ENCODE results near the gene TEX29.

Gene TEX29

DNA sequence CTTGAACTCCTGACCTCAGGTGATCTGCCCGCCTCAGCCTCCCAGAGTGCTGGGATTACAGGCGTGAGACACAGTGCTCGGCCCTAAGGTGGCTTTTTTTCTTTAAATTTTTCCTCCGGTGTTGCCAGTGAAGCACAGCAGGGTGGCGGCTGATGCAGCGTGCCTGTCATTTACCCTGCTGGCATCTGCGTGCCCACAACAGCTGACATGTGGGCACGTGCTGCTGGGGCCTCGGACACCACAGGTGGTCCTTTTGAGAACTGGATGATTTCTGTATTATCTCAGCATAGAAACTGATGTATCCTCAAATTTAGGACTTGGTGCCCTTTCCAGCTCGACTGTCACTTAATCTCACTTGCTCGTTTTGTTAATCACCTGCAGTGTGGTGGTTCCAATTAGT, 31.2 kb upstream of the TEX29 start:
- TF ChIP-seq, protein P1, sequence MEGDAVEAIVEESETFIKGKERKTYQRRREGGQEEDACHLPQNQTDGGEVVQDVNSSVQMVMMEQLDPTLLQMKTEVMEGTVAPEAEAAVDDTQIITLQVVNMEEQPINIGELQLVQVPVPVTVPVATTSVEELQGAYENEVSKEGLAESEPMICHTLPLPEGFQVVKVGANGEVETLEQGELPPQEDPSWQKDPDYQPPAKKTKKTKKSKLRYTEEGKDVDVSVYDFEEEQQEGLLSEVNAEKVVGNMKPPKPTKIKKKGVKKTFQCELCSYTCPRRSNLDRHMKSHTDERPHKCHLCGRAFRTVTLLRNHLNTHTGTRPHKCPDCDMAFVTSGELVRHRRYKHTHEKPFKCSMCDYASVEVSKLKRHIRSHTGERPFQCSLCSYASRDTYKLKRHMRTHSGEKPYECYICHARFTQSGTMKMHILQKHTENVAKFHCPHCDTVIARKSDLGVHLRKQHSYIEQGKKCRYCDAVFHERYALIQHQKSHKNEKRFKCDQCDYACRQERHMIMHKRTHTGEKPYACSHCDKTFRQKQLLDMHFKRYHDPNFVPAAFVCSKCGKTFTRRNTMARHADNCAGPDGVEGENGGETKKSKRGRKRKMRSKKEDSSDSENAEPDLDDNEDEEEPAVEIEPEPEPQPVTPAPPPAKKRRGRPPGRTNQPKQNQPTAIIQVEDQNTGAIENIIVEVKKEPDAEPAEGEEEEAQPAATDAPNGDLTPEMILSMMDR (IDR thresholded peaks at IDR 0.05; ENCODE audit: borderline replicate concordance, control extremely low read depth, extremely low read depth, insufficient read depth, missing control alignments) = no peak
- DNase-seq (ENCODE audit: low spot score) = no peak
- in situ Hi-C loops (cut with MboI; ENCODE audit: low sequenced_read_pairs, unreplicated experiment) = no loop called here

DNA sequence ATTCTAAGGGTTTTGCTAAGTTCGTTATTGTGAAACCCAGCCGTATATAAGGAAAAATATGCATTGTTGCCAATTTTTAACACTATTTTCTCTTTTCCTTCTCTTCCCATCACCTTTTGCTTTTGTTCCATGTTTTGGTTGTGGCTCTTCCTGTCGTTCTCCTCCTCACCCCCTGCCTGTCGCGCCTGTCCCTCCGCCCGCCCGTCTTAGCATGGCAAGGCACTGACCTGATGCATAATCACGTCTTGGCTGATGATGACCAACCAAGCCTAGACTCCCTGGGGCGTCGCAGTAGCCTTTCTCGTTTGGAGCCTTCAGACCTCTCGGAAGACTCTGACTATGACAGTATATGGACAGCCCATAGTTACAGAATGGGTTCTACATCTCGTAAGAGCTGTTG, 28.5 kb upstream of the TEX29 start:
- TF ChIP-seq, protein P1 (IDR thresholded peaks at IDR 0.05; ENCODE audit: borderline replicate concordance, control extremely low read depth, extremely low read depth, insufficient read depth, missing control alignments) = no peak
- in situ Hi-C loops (cut with MboI; ENCODE audit: low sequenced_read_pairs, unreplicated experiment) = no loop called here
- no peak for DNase-seq (ENCODE audit: low spot score)

DNA sequence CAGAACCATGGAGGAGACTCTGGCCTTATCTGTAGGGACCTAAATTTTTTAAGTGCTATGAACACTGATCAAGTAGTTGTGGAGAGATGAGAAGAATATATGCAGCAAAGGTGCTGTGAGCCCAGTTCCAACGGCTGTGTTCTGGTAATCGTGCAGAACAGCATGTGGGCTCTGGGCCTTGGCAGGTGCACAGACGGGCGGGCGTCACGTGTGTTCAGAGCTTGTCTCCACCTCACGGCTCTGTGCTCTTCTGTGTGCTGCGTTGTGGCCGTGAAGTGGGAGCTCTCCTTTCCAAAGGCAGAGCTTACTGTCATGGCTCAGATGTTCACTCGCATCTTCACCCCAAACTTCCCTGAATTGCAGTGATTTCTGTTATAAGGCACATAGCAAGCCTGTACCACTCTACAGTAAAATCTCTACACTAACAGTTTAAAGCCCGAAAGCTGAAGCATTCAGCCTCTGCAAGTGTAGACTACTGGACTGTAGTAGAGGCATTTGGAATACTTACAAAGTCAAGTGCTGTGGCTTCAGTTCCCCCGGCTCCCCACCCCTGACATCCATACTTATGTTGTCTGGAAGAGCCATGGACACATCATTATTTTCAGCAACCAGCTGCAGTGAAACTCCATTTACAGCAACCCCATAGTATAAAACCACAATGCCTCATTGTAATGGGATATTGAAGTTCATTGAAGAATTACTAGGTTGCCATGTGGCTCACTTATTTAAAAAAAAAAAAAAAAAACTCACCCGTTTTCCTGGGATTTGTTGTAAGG, 27.5 kb upstream of the TEX29 start:
- no peak for DNase-seq (ENCODE audit: low spot score)
- TF ChIP-seq, protein P1 (IDR thresholded peaks at IDR 0.05; ENCODE audit: borderline replicate concordance, control extremely low read depth, extremely low read depth, insufficient read depth, missing control alignments) = no peak
- in situ Hi-C loops (cut with MboI; ENCODE audit: low sequenced_read_pairs, unreplicated experiment) = no loop called here

DNA sequence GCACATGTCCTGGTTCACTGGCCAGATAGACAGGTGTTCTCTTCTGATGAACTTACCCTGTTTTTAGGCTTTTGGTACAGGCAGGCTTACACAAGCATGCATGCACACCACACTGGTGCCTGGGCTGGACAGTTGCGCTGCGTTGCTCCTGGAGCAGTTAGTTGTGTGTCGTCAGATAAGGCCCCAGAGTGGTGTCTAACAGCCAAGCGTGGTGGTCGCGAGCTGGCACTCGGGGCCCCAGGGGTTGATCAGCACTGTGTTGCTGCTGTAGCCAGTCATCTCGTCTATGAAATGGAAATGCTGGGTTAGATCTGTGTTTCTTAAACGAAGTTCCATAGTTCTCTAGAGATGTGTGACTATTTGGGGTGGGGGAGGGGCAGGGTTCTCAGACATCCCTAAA, 24.6 kb upstream of the TEX29 start:
- in situ Hi-C loops (cut with MboI; ENCODE audit: low sequenced_read_pairs, unreplicated experiment) = no loop called here
- DNase-seq (ENCODE audit: low spot score) = no peak
- TF ChIP-seq, protein P1 (IDR thresholded peaks at IDR 0.05; ENCODE audit: borderline replicate concordance, control extremely low read depth, extremely low read depth, insufficient read depth, missing control alignments) = no peak

DNA sequence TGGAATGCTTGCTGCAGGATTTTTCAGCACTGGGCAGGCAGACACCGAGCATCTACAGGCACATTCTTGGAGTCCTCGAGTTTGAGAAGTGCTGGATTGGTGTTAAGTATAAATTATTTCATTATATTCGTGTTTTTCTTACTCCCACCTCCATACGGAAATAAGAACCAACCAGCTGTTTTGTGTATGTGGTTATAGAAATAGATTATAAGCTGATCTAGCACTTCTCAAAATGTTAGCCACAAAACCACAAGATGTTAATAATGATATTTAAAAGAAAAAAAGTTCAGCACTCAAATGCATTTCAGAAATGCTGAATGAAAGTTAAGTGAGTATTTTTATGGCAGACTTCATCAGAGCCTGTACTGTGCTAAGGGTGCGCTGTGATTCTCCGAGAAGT, 24.0 kb upstream of the TEX29 start:
- DNase-seq (ENCODE audit: low spot score) = no peak
- TF ChIP-seq, protein P1 (IDR thresholded peaks at IDR 0.05; ENCODE audit: borderline replicate concordance, control extremely low read depth, extremely low read depth, insufficient read depth, missing control alignments) = no peak
- in situ Hi-C loops (cut with MboI; ENCODE audit: low sequenced_read_pairs, unreplicated experiment) = no loop called here

DNA sequence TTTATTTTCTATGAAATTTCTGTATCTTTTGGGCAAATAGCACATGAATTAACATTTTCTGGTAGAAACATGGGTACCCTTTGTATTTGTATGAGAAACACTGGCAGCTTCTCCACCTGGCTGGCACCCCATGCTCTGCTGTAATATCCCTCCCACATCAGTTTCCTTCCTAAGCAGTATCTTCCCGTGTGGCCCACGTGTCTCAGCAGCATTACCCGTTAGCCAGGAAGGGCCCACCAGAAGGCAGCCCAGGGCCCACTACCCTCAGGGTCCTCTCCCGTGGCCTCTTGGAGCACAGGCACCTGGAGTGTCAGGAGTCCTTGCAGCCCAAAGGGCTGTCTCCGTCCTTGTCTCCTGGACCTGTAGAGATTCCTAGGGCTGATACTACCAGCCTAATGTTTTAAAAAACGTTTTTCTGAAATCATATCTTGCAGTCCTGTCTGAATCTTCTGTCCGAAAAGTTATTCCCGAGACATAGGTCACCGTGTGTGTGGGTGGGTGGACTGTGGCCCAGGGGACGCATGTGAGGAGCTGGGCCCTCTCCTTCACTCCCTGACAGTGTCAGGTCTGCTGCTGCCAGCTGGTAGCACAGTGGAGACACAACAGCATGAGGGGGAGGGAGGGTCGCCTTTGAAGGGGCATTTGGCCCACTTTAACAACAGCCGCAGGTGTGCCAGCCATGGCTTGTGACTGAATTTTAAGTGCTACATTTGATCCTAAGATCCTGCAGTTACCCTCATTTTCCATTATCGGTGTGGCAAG, 22.0 kb upstream of the TEX29 start:
- in situ Hi-C loops (cut with MboI; ENCODE audit: low sequenced_read_pairs, unreplicated experiment) = no loop called here
- DNase-seq (ENCODE audit: low spot score) = no peak
- TF ChIP-seq, protein P1 (IDR thresholded peaks at IDR 0.05; ENCODE audit: borderline replicate concordance, control extremely low read depth, extremely low read depth, insufficient read depth, missing control alignments) = no peak

All from GM13976 (cell line).